Measurements from ENCODE around the gene CUL3.

CUL3 gene

GRCh38 chr2:224545884-224546644 lies 39.1 kb downstream of the CUL3 start:
- TF ChIP-seq, protein P1, sequence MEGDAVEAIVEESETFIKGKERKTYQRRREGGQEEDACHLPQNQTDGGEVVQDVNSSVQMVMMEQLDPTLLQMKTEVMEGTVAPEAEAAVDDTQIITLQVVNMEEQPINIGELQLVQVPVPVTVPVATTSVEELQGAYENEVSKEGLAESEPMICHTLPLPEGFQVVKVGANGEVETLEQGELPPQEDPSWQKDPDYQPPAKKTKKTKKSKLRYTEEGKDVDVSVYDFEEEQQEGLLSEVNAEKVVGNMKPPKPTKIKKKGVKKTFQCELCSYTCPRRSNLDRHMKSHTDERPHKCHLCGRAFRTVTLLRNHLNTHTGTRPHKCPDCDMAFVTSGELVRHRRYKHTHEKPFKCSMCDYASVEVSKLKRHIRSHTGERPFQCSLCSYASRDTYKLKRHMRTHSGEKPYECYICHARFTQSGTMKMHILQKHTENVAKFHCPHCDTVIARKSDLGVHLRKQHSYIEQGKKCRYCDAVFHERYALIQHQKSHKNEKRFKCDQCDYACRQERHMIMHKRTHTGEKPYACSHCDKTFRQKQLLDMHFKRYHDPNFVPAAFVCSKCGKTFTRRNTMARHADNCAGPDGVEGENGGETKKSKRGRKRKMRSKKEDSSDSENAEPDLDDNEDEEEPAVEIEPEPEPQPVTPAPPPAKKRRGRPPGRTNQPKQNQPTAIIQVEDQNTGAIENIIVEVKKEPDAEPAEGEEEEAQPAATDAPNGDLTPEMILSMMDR (IDR thresholded peaks at IDR 0.05; ENCODE audit: control insufficient read depth, extremely low read depth, insufficient read depth), result no peak
- H3K4me3 ChIP-seq (ENCODE audit: low read depth, low read length), result no peak overlapping the region
- no peak for DNase-seq (ENCODE audit: low read depth)

DNA sequence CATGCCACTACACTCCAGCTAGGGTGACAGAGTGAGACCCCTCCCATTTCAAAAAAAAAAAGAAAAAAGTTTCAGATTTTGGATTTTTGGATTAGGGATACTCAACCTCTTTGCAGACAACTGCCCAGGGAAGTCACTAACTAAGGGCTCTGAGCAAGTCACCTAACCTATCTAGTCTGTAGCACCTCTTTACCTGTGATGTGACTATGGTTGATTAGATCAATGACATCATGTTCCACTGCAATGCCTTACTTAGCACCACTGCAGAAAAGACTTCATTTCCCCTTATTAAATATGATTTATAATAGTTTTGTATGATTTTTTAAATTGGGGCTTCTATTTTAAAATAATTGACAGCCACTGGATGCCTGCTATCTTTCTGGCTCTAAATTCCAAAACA lies 41.2 kb downstream of the CUL3 start:
- DNase-seq (ENCODE audit: low read depth), result no peak
- H3K4me3 ChIP-seq (ENCODE audit: low read depth, low read length), result no peak overlapping the region
- TF ChIP-seq, protein P1 (IDR thresholded peaks at IDR 0.05; ENCODE audit: control insufficient read depth, extremely low read depth, insufficient read depth), result no peak

- no peak for DNase-seq (ENCODE audit: low read depth)
- TF ChIP-seq, protein P1 (IDR thresholded peaks at IDR 0.05; ENCODE audit: control insufficient read depth, extremely low read depth, insufficient read depth), result no peak
- H3K4me3 ChIP-seq (ENCODE audit: low read depth, low read length), result no peak overlapping the region
These were observed 46.5 kb downstream of the CUL3 start for GRCh38 chr2:224538561-224539138.

- DNase-seq (ENCODE audit: low read depth), result no peak
- TF ChIP-seq, protein P1 (IDR thresholded peaks at IDR 0.05; ENCODE audit: control insufficient read depth, extremely low read depth, insufficient read depth), result no peak
These were observed 52.2 kb downstream of the CUL3 start for GRCh38 chr2:224532931-224533330.

DNA sequence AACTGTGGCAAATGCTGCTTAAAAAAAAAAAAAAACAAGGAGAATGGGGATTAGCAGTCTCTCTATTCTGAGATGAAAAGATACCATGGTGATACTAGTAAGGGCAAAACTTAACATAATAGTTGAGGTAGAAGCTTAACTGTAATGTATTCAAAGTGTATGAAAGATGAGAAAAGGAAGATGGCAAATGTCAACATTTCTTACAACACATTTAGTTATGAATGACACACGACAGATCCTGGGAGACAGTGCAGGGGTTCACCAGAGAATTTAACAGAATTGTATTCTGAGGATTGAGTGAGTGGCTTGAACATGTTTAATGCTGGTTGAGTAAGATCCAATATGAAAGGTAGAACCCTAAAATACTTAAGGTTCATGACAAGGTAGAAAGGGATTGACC lies 52.7 kb downstream of the CUL3 start:
- TF ChIP-seq, protein P1 (IDR thresholded peaks at IDR 0.05; ENCODE audit: control insufficient read depth, extremely low read depth, insufficient read depth), result no peak
- DNase-seq (ENCODE audit: low read depth), result no peak
- H3K4me3 ChIP-seq (ENCODE audit: low read depth, low read length), result no peak overlapping the region

More at GRCh38 chr2:224532931-224533330, 52.2 kb downstream of the CUL3 start:
- H3K4me3 ChIP-seq (ENCODE audit: low read depth, low read length), result no peak overlapping the region

DNA sequence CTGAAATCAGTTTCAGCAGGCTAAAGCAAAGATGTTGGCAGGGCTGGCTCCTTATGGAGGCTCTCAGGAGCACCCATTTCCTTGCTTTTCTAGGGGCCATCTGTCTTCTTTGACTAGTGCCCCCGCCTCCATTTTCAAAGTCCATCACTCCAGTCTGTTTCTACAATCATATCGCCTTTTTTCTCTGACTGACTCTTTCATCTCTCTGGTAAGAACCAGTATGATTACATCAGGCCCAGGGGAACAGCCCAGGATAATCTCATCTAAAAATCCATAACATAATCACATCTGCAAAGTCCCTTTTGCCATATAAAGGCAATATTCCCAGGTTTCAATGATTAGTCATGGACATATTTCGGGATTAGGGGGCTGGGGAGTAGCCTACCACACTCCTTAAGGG lies 57.0 kb downstream of the CUL3 start:
- TF ChIP-seq, protein P1 (IDR thresholded peaks at IDR 0.05; ENCODE audit: control insufficient read depth, extremely low read depth, insufficient read depth), result no peak
- DNase-seq (ENCODE audit: low read depth), result no peak
- H3K4me3 ChIP-seq (ENCODE audit: low read depth, low read length), result no peak overlapping the region

All from LNCaP clone FGC (cell line).